SK-N-SH treated with all-trans-retinoic acid at 6 μM for 48 hours (cell line): Measurements from ENCODE around the gene CDK2.
A peak's percentile ranks its signal among the peaks of the same experiment; 100 is the strongest.

ENCODE experiments used
- ATAC-seq: fragments of 200-7000 bp; cut with Tn5 transposase; 3 replicates; pipeline ENCODE4 v1.9.1; 2020; ENCODE audit warnings: mild to moderate bottlenecking, moderate library complexity
- ARNTL ChIP-seq: fragments of 450-650 bp; formaldehyde crosslinking; IDR thresholded peaks from 2 replicates; pipeline ENCODE4 v1.5.0; 2020; ENCODE audit warnings: low read depth, mild to moderate bottlenecking, moderate library complexity, borderline replicate concordance
- BACH2 ChIP-seq: fragments of 250-450 bp; sonication (Bioruptor Pico); IDR thresholded peaks from 2 replicates; pipeline ENCODE4 v1.9.0; 2021; ENCODE audit warnings: mild to moderate bottlenecking, borderline replicate concordance
- CREB5 ChIP-seq: fragments of 250-450 bp; sonication (Bioruptor Pico); IDR thresholded peaks from 2 replicates; pipeline ENCODE4 v1.5.1; 2020; ENCODE audit warnings: low read depth, mild to moderate bottlenecking, moderate library complexity
- CSDC2 ChIP-seq: fragments of 250-450 bp; sonication (Bioruptor Pico); IDR thresholded peaks from 2 replicates; pipeline ENCODE4 v1.5.0; 2020; ENCODE audit warnings: mild to moderate bottlenecking, moderate library complexity
- CSRNP3 ChIP-seq: fragments of 250-450 bp; sonication (Bioruptor Pico); IDR thresholded peaks from 2 replicates; pipeline ENCODE4 v1.5.1; 2021; ENCODE audit warnings: mild to moderate bottlenecking, moderate library complexity
- ESRRG ChIP-seq: fragments of 250-450 bp; sonication (Bioruptor Pico); IDR thresholded peaks from 2 replicates; pipeline ENCODE4 v1.6.1; 2021; ENCODE audit warnings: mild to moderate bottlenecking
- GLIS3 ChIP-seq: fragments of 250-450 bp; sonication (Bioruptor Pico); IDR thresholded peaks from 2 replicates; pipeline ENCODE4 v1.5.0; 2020; ENCODE audit warnings: mild to moderate bottlenecking, moderate library complexity
- PATZ1 ChIP-seq: fragments of 250-450 bp; sonication (Bioruptor Pico); IDR thresholded peaks from 2 replicates; pipeline ENCODE4 v1.8.0; 2020; ENCODE audit warnings: mild to moderate bottlenecking, moderate library complexity, borderline replicate concordance
- PPARA ChIP-seq: fragments of 250-450 bp; sonication (Bioruptor Pico); IDR thresholded peaks from 2 replicates; pipeline ENCODE4 v1.5.0; 2020; ENCODE audit warnings: mild to moderate bottlenecking, borderline replicate concordance
- RARB ChIP-seq: fragments of 250-450 bp; sonication (Bioruptor Pico); IDR thresholded peaks from 2 replicates; pipeline ENCODE4 v1.8.0; 2021; ENCODE audit warnings: mild to moderate bottlenecking, moderate library complexity
- SNAI2 ChIP-seq: fragments of 250-450 bp; sonication (Bioruptor Pico); IDR thresholded peaks from 2 replicates; pipeline ENCODE4 v1.5.0; 2020; ENCODE audit warnings: mild to moderate bottlenecking, moderate library complexity
- TOX ChIP-seq: fragments of 250-450 bp; sonication (Bioruptor Pico); IDR thresholded peaks from 2 replicates; pipeline ENCODE4 v1.8.0; 2021; ENCODE audit warnings: mild to moderate bottlenecking, moderate library complexity, borderline replicate concordance
- TSHZ2 ChIP-seq: fragments of 250-450 bp; sonication (Bioruptor Pico); IDR thresholded peaks from 2 replicates; pipeline ENCODE4 v1.5.0; 2020; ENCODE audit warnings: mild to moderate bottlenecking, moderate library complexity
- ZC3H10 ChIP-seq: fragments of 250-450 bp; sonication (Bioruptor Pico); IDR thresholded peaks from 2 replicates; pipeline ENCODE4 v1.5.1; 2021; ENCODE audit warnings: mild to moderate bottlenecking, moderate library complexity
- ZFP3 ChIP-seq: fragments of 250-450 bp; sonication (Bioruptor Pico); IDR thresholded peaks from 2 replicates; pipeline ENCODE4 v1.5.0; 2020; ENCODE audit warnings: mild to moderate bottlenecking, moderate library complexity
- ZNF565 ChIP-seq: fragments of 450-650 bp; formaldehyde crosslinking; conservative IDR thresholded peaks from 2 replicates; pipeline ENCODE4 v1.5.0; 2020; ENCODE audit warnings: low read depth, mild to moderate bottlenecking, moderate library complexity
- ZNF70 ChIP-seq: fragments of 450-650 bp; formaldehyde crosslinking; IDR thresholded peaks from 2 replicates; pipeline ENCODE4 v1.5.0; 2020; ENCODE audit warnings: mild to moderate bottlenecking, moderate library complexity
- ZNF8 ChIP-seq: fragments of 450-650 bp; formaldehyde crosslinking; IDR thresholded peaks from 2 replicates; pipeline ENCODE4 v1.5.0; 2020; ENCODE audit warnings: mild to moderate bottlenecking, moderate library complexity
- TF ChIP-seq, protein P1 (sequence below): fragments of 250-450 bp; sonication (Bioruptor Pico); IDR thresholded peaks from 2 replicates; pipeline ENCODE4 v1.8.0; 2021; ENCODE audit warnings: low read depth, mild to moderate bottlenecking, moderate library complexity, borderline replicate concordance

Gene CDK2

GRCh38 chr12:55931317-55931779 is 35.3 kb upstream of the CDK2 start (continued):
- TF ChIP-seq TSHZ2 (no peak), ZNF565 (no peak), PATZ1 (CRISPR knock-in tag) (no peak), TOX (CRISPR knock-in tag) (no peak), ZNF70 (CRISPR knock-in tag) (no peak), RARB (CRISPR knock-in tag) (no peak), GLIS3 (CRISPR knock-in tag) (no peak)
- TF ChIP-seq, all 23 proteins: peak for 0

GRCh38 chr12:55931780-55932550 is 34.7 kb upstream of the CDK2 start:
- ATAC-seq = peak; percentile 64
- TF ChIP-seq ZFP3 (CRISPR knock-in tag) (no peak), RARB (CRISPR knock-in tag) (no peak), PATZ1 (CRISPR knock-in tag) (no peak)

DNA sequence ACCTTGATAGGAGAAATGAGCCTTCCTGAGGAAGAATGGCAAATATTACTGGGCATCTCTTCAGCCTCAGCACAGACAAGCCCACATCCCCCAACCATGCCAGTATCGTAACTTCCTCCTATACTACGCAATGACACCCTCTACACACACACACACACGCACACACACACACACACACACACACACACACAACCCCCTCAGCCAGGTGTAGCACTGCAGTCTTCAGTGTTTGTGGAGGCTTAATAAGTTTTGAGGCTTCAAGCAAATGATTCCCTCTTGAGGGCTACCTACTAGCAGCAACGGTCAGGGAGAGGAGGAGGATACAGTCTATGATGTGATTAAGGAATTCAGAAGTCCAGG is 34.1 kb upstream of the CDK2 start:
- no peak for TF ChIP-seq TOX (CRISPR knock-in tag)
- TF ChIP-seq CSDC2 (CRISPR knock-in tag) = no peak
- no peak for TF ChIP-seq PATZ1 (CRISPR knock-in tag)
- no peak for TF ChIP-seq ZNF8
- TF ChIP-seq GLIS3 (CRISPR knock-in tag) = no peak
- TF ChIP-seq SNAI2 (CRISPR knock-in tag) = no peak
- TF ChIP-seq RARB (CRISPR knock-in tag) = no peak
- no peak for TF ChIP-seq ZFP3 (CRISPR knock-in tag)
- no peak for TF ChIP-seq ZNF70 (CRISPR knock-in tag)
- TF ChIP-seq ARNTL (CRISPR knock-in tag) = no peak
- no peak for TF ChIP-seq ZC3H10
- TF ChIP-seq CSRNP3 (CRISPR knock-in tag) = no peak
- no peak for TF ChIP-seq ESRRG (CRISPR knock-in tag)
- TF ChIP-seq TSHZ2 = no peak
- TF ChIP-seq PPARA = no peak
- TF ChIP-seq BACH2 (CRISPR knock-in tag) = no peak
- no peak for TF ChIP-seq CREB5 (CRISPR knock-in tag)
- TF ChIP-seq, protein P1, sequence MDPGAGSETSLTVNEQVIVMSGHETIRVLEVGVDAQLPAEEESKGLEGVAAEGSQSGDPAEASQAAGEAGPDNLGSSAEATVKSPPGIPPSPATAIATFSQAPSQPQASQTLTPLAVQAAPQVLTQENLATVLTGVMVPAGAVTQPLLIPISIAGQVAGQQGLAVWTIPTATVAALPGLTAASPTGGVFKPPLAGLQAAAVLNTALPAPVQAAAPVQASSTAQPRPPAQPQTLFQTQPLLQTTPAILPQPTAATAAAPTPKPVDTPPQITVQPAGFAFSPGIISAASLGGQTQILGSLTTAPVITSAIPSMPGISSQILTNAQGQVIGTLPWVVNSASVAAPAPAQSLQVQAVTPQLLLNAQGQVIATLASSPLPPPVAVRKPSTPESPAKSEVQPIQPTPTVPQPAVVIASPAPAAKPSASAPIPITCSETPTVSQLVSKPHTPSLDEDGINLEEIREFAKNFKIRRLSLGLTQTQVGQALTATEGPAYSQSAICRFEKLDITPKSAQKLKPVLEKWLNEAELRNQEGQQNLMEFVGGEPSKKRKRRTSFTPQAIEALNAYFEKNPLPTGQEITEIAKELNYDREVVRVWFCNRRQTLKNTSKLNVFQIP (CRISPR knock-in tag) = no peak
- peak; percentile 14 for ATAC-seq
